Coronary artery (tissue), 2 donors: ENCODE data around the gene PRR5L.
A peak's percentile ranks its signal among the peaks of the same experiment; 100 is the strongest.

Experiments
- DNase-seq: peaks from one replicate; pipeline ENCODE4 v3.0.0-alpha.2; 2017; ENCODE audit warnings: low spot score
- H3K27ac ChIP-seq, 2 donors: fragments of 200-600 bp; sonication (generic); one replicate each; pipeline ENCODE4 v1.5.1; 2016 to 2019
- H3K4me3 ChIP-seq: fragments of 200-600 bp; sonication (generic); 2 replicates; pipeline ENCODE4 v1.5.1; 2016; ENCODE audit warnings: mild to moderate bottlenecking, moderate library complexity
- TF ChIP-seq, protein P1 (sequence below): fragments of 200-600 bp; sonication (generic); IDR thresholded peaks from one replicate; pipeline ENCODE4 v1.5.1; 2019; ENCODE audit warnings: antibody characterized with exemption

PRR5L gene

DNA sequence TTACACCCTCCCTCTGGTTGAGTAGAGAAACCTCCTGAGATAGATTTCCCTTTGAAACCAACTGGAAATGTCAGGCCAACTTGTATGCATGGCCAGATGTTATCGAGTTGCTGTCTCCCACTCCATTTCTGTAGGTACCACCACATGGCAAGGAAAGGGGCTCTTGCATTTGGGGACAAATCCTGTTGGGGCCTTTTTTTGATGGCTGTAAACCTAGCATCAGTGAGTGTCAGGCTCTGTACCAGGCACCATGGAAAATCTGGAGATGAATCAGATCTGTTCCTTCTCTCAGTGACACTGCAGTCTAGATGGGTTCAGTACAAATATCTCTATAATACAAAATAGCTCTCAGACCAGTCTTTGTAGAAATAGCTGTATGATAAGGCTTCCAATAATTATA lies 155.6 kb downstream of the PRR5L start:
- DNase-seq = no peak
- no peak overlapping the region for H3K4me3 ChIP-seq
- TF ChIP-seq, protein P1, sequence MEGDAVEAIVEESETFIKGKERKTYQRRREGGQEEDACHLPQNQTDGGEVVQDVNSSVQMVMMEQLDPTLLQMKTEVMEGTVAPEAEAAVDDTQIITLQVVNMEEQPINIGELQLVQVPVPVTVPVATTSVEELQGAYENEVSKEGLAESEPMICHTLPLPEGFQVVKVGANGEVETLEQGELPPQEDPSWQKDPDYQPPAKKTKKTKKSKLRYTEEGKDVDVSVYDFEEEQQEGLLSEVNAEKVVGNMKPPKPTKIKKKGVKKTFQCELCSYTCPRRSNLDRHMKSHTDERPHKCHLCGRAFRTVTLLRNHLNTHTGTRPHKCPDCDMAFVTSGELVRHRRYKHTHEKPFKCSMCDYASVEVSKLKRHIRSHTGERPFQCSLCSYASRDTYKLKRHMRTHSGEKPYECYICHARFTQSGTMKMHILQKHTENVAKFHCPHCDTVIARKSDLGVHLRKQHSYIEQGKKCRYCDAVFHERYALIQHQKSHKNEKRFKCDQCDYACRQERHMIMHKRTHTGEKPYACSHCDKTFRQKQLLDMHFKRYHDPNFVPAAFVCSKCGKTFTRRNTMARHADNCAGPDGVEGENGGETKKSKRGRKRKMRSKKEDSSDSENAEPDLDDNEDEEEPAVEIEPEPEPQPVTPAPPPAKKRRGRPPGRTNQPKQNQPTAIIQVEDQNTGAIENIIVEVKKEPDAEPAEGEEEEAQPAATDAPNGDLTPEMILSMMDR = no peak
- no peak overlapping the region for H3K27ac ChIP-seq

DNA sequence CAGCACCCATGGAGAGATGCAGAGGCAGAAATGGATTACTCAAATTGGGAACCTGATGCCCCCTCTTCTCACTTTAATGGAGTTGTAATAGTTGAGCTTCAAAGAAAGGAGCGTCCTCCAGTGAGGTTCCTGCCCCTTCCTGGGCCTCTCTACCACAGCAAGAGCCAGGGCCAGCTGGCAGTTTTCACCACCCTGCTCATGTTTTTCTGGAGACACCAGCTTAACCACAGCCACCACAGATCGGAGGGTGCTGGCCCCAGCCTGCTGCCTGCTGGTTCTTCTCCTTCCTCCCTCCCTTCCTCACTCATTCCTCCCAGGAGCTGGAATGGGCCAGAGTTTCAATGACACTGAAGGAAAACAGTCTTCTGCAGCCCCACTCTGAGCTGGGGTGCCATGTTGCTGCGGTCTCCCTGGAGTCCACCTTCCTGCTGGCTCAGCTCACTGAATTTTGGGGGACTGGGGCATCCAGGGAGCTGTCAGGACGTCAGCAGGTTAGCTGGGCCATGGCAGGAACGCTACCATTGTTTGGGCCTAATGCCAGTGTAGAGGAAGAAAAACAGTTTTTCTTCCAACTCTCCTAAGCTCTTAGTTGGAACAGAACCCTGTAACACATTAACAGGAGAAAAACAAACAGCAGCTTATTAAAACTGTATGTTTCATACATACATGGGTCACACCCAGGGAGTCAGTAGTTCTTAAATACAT lies 156.3 kb downstream of the PRR5L start:
- H3K4me3 ChIP-seq = no peak overlapping the region
- H3K27ac ChIP-seq = peak overlapping the region; percentile 57 to 95
- DNase-seq = no peak
- TF ChIP-seq, protein P1 = no peak

DNA sequence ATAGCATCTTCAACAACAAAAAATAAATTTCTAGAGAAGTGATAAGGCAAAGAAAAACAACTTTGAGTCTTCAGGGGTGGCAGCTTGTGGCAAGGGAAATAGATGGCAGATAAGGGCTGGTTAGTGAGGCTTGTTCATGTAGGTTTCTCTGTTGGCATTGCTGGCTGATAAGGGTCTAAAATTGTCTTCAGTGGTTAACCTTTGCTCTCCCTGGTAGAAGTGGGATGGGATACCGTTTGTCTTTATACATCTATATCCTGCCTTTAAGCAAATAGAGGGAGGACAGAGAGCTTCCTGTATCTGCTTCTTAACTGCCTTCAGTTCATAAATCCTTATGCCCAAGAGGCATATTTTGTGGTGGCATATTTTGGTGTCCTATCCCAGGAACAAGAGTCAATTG lies 156.9 kb downstream of the PRR5L start:
- TF ChIP-seq, protein P1 = no peak
- DNase-seq = no peak
- peak overlapping the region; percentile 57 to 95 for H3K27ac ChIP-seq
- no peak overlapping the region for H3K4me3 ChIP-seq

DNA sequence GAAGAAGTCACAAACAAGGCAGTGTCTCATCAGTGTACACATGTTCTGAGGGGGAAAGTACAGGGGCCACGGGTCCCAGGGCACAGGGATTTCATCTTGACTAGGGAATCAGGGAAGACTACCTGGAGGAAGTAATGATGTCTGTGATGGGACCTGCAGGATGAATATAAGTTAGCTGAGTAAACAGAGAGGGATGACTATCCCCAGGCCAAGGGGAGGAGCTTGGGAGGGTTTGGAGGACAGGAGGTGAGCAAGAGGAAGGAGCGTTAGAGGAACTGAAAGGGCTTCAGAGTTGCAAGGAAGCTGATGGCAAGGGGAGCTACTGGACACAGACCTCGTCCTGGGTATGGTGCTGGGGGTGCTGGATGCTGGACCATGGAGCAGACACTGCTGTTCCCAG lies 157.6 kb downstream of the PRR5L start:
- TF ChIP-seq, protein P1 = no peak
- DNase-seq = no peak
- peak overlapping the region in 1 of 2 donors; percentile 95 for H3K27ac ChIP-seq
- H3K4me3 ChIP-seq = no peak overlapping the region

DNA sequence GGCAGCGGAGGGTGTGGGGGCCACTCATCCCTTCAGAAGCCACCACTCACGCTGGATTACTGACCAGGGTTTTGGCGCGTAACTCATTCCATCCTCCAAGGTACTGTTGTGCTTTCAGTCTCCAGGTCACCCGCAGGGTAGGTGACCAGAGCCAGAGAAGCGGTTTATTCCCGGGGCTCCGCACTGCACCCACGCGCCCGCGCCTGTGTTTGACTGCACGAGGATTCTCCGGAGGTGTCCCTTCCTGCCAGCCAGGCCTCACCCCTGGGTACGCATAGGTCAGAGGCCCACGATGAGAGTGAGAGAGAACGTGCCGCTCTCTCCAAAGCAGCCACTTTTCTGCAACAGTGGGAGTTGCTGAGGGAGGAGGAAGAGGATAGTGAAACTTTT lies 158.5 kb downstream of the PRR5L start:
- peak overlapping the region; percentile 94 to 95 for H3K27ac ChIP-seq
- TF ChIP-seq, protein P1 = no peak
- no peak for DNase-seq
- H3K4me3 ChIP-seq = no peak overlapping the region

DNA sequence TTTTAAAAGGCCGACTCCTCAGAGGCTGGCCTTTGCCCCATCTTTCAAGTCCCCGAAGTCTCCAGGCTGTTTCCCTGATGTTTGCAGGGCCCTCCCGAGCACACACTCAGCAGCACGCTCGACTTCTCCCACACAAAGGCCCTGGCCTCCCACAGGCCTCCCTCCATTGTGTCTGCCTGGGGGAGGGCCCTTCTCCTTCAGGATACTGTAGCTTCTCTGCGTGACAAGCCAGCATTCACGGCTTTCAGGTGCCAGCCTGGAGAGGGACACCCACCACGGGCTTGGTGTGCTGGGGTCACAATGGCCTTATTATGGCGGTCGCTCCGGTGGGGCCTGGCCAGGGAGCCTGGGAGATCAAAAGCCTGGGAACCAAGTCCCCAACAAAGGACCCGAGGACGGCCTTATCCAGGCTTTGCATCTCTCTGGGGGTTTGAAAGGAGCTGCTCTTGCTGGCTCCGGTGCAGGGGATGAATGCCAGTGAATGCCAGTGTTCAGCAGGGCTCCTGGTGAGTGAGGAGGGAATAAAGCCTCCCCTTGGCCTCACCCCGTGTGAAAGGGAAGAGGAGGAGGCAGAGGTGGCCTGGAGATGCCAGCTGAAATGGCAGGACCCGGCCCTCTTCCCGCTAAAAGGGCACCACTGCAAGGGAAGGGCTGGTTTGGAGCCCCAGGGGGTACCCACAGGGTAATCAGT lies 159.0 kb downstream of the PRR5L start:
- peak overlapping the region; percentile 94 to 95 for H3K27ac ChIP-seq
- peak overlapping the region; percentile 27 for H3K4me3 ChIP-seq
- DNase-seq = no peak
- TF ChIP-seq, protein P1 = no peak

DNA sequence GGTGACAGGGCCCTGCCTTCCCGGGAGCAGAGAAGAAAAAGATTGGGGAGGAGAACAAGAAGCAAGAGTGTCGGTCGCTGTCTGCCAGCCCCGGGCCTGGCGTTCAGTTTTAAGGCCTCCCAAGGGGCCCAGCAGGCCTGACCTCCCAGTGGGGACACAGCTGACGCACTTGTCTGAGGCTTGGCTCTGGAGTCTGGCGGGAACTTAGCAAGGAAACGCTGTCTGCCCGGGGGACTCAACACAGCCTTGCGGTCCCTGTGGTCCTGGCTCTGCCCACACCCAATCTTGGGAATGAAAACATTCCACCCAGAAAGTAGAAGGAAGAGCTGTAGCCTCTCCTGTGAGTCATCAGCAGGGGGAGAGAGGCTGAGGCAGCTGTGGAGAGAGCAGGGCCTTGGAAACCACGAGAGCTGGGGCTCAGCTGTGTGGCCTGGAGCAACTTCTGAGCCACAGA lies 159.6 kb downstream of the PRR5L start:
- H3K27ac ChIP-seq = peak overlapping the region; percentile 94 to 95
- H3K4me3 ChIP-seq = peak overlapping the region; percentile 43
- DNase-seq = peak; percentile 97
- TF ChIP-seq, protein P1 = no peak
